HepG2 (cell line): ENCODE measurements around the gene ARTN. TPM values are rescaled to one million over a fixed set of nuclear protein-coding genes. Genes with fewer than 3 reads are reported as not detected.

ENCODE experiments used
- ATAC-seq: fragments of 200-7000 bp; cut with Tn5 transposase; 3 replicates; pipeline ENCODE4 v1.9.1; 2020; ENCODE audit warnings: mild to moderate bottlenecking, moderate library complexity
- BruUV-seq: library from RNA; stranded (reverse); fragments of 400-500 nt; replicated peaks from 2 replicates; lab custom pipeline; 2021; lab: Mats Ljungman, UMichigan
- CTCF ChIA-PET: fragments of 300-600 bp; formaldehyde crosslinking; extraction: SDS; loops from one replicate; lab custom pipeline; 2021; ENCODE audit warnings: low total read pairs, inconsistent platforms, low intra/inter-chr PET ratio; lab: Yijun Ruan, JAX
- POLR2A ChIA-PET: fragments of 350-600 bp; sonication (Branson Sonifier 250); formaldehyde crosslinking; loops from one replicate; lab custom pipeline; 2020; ENCODE audit warnings: antibody characterized with exemption, inconsistent platforms; lab: Yijun Ruan, JAX
- DNase-seq: peaks from one replicate; pipeline ENCODE4 v3.0.0-alpha.2; 2015; ENCODE audit warnings: low spot score
- FAIRE-seq: peaks from 3 replicates; lab custom pipeline; 2011; peaks lifted over from hg19 to GRCh38; lab: Jason Lieb, UNC
- H2AFZ ChIP-seq: one replicate; pipeline ENCODE4 v1.6.1; 2011; ENCODE audit warnings: low read length, inconsistent platforms
- H3K27ac ChIP-seq: fragments of 300-600 bp; 3 replicates; pipeline ENCODE4 v1.8.0; 2011; ENCODE audit warnings: mixed run types, mild to moderate bottlenecking, mixed read lengths, low read length, inconsistent platforms; ENCODE audit not compliant: insufficient read depth; ENCODE audit errors: extremely low read length
- H3K27me3 ChIP-seq, 2 experiments: fragments of 200-600 bp in 1 of 2; 2 replicates in 1 of 2; 3 replicates in 1 of 2; pipeline versions ENCODE4 v1.6.0 to v1.8.0; 2011; ENCODE audit warnings: low read length in 2 of 2, mild to moderate bottlenecking in 2 of 2, moderate library complexity in 2 of 2, inconsistent platforms in 1 of 2; ENCODE audit not compliant: insufficient read depth in 2 of 2, control insufficient read depth in 1 of 2
- H3K36me3 ChIP-seq, 2 experiments: fragments of 200-600 bp in 1 of 2; replicated peaks in 1 of 2; 2 replicates in 1 of 2; 3 replicates in 1 of 2; pipeline versions ENCODE4 v1.5.1 to v1.8.0; 2011; ENCODE audit warnings: low read length in 2 of 2, inconsistent platforms in 1 of 2; ENCODE audit not compliant: insufficient read depth in 2 of 2, control insufficient read depth in 1 of 2
- H3K4me1 ChIP-seq: 2 replicates; pipeline ENCODE4 v1.5.1; 2012; ENCODE audit warnings: low read length, inconsistent platforms; ENCODE audit not compliant: insufficient read depth
- H3K4me2 ChIP-seq: 2 replicates; pipeline ENCODE4 v1.6.0; 2011; ENCODE audit warnings: low read depth, low read length, inconsistent platforms
- H3K4me3 ChIP-seq, 3 experiments: fragments of 200-600 bp in 1 of 3; sonication (generic), shearing (Covaris generic) in 1 of 3; replicated peaks in 1 of 3; 2 replicates each; pipeline ENCODE4 v1.5.1; 2011 to 2016; ENCODE audit warnings: low read length in 3 of 3, inconsistent platforms in 2 of 3, low read depth in 2 of 3, mild to moderate bottlenecking in 2 of 3, control low read depth in 1 of 3, mixed read lengths in 1 of 3; ENCODE audit not compliant: insufficient read depth in 1 of 3
- H3K79me2 ChIP-seq: one replicate; pipeline ENCODE4 v1.6.1; 2011; ENCODE audit warnings: low read length, inconsistent platforms; ENCODE audit not compliant: insufficient read depth
- H3K9ac ChIP-seq: 2 replicates; pipeline ENCODE4 v1.6.0; 2011; ENCODE audit warnings: mild to moderate bottlenecking, low read depth, low read length, inconsistent platforms; ENCODE audit not compliant: insufficient read depth
- H3K9me3 ChIP-seq: 2 replicates; pipeline ENCODE4 v1.5.1; 2012; ENCODE audit warnings: mild to moderate bottlenecking, low read length
- H4K20me1 ChIP-seq: 2 replicates; pipeline ENCODE4 v1.6.0; 2011; ENCODE audit warnings: inconsistent platforms, mild to moderate bottlenecking, low read length, moderate library complexity; ENCODE audit not compliant: insufficient read depth
- ARID5B ChIP-seq: IDR thresholded peaks from 2 replicates; pipeline ENCODE4 v1.4.0; 2020; ENCODE audit warnings: mild to moderate bottlenecking, missing genetic modification reagents
- CERS6 ChIP-seq: sonication (generic); formaldehyde crosslinking; IDR thresholded peaks from 2 replicates; pipeline ENCODE4 v1.5.0; 2020; ENCODE audit warnings: missing genetic modification reagents
- PHF8 ChIP-seq: sonication (generic); formaldehyde crosslinking; IDR thresholded peaks from 2 replicates; pipeline ENCODE4 v1.5.0; 2020; ENCODE audit warnings: missing genetic modification reagents
- ZBTB46 ChIP-seq: sonication (generic); formaldehyde crosslinking; IDR thresholded peaks from 2 replicates; pipeline ENCODE4 v1.4.0; 2020; ENCODE audit warnings: mild to moderate bottlenecking, missing genetic modification reagents, borderline replicate concordance
- ZFP82 ChIP-seq: sonication (generic); formaldehyde crosslinking; IDR thresholded peaks from 2 replicates; pipeline ENCODE4 v1.5.1; 2020; ENCODE audit warnings: mild to moderate bottlenecking, missing genetic modification reagents, borderline replicate concordance
- WGBS: methylation state at CpG from one replicate; pipeline ENCODE4 v1.1.6; 2017; ENCODE audit warnings: low lambda C conversion rate; 5-methylcytosine and 5-hydroxymethylcytosine counted together
- in situ Hi-C: cut with HindIII; loops from 2 replicates; pipeline ENCODE4 v1.10.0; 2017; ENCODE audit warnings: low pct_unique_long_range_greater_than_20kb; ENCODE audit not compliant: extremely low pct_ligation_motif_present
- intact Hi-C: fragments of 100-400 bp; cut with micrococcal nuclease; formaldehyde crosslinking; loops from one replicate; pipeline ENCODE4 v1.10.0; 2022; ENCODE audit not compliant: unreplicated experiment
- polyA plus RNA-seq, 8 experiments: library from polyadenylated mRNA; depleted of rRNA in 3 of 8; stranded (reverse) in 7 of 8; unstranded in 1 of 8; fragments of >200 nt; fragmentation: Illumina TruSeq in 4 of 8; extraction: Trizol in 4 of 8; gene quantifications; 2 replicates each; pipeline versions ENCODE4 v1.2.1 to v1.2.3, GENCODE V29; 2011 to 2016; ENCODE audit warnings: low read depth in 4 of 8, missing spikeins in 1 of 8, mixed read lengths in 1 of 8; ENCODE audit not compliant: insufficient read depth in 1 of 8
- total RNA-seq, 5 experiments: library from RNA; depleted of rRNA; stranded (reverse); fragments of >200 nt; fragmentation: Illumina TruSeq; extraction: Trizol; gene quantifications; 2 replicates each; pipeline ENCODE4 v1.2.3, GENCODE V29; 2016; ENCODE audit warnings: low read depth in 1 of 5

The ARTN gene
- total and polyA plus RNA-seq, 2 of the 13 experiments (the other 11 are each of a cell fraction or from before 2014, with no cell fraction given), result 0.11 to 0.62 TPM

GRCh38 chr1:43960798-43961197 is 27.2 kb downstream of the ARTN start:
- POLR2A ChIA-PET, result no interaction called here
- TF ChIP-seq ZFP82 (CRISPR knock-in tag), result no peak
- no peak for TF ChIP-seq PHF8
- TF ChIP-seq ZBTB46 (CRISPR knock-in tag), result no peak
- no peak for TF ChIP-seq CERS6
- no peak for TF ChIP-seq ARID5B
- TF ChIP-seq, all 625 proteins: peak for 0
- Histone ChIP-seq H4K20me1 (no peaks in the 10 kb centered on the region), H3K9me3 (no peaks in the 10 kb centered on the region), H3K4me1 (no peaks in the 10 kb centered on the region), H3K79me2 (no peaks in the 10 kb centered on the region), H3K9ac (no peak overlapping the region), H3K4me2 (no peak overlapping the region), H2AFZ (no peak overlapping the region), H3K36me3 (peaks cover 7 to 25% of the 10 kb centered on the region in 2 experiments; a peak in 4 of 5 replicates), H3K4me3 (no peak overlapping the region), H3K27me3 (no peaks in the 10 kb centered on the region), H3K27ac (no peak overlapping the region)
- DNase-seq (no peak), ATAC-seq (no peak), FAIRE-seq (no peak)
- in situ Hi-C loops (no loop called here), intact Hi-C loops (no loop called here)
- BruUV-seq, result no TSS peak
- CTCF ChIA-PET, result no interaction called here
- WGBS, result 95% methylated on average over 5 of the region's 8 CpGs
